Measurements from ENCODE around the gene MYDGF.

MYDGF gene

GRCh38 chr19:4641132-4641531, 29.0 kb downstream of the MYDGF start:
- no peak for DNase-seq (ENCODE audit: low read depth in 2 of 2)

- no peak for DNase-seq (ENCODE audit: low read depth in 2 of 2)
These were observed 29.7 kb downstream of the MYDGF start for GRCh38 chr19:4640247-4641000.

GRCh38 chr19:4639531-4640246, 30.5 kb downstream of the MYDGF start:
- DNase-seq (ENCODE audit: low read depth in 2 of 2), result no peak

- peak; percentile 98 to 99 for DNase-seq (ENCODE audit: low read depth in 2 of 2)
These were observed 31.2 kb downstream of the MYDGF start, which contains the start of gene TNFAIP8L1 for GRCh38 chr19:4638828-4639530. TSS of gene TNFAIP8L1 (plus strand) at chr19:4639516. CDS start at chr19:4651870, 12,354 bp downstream.

- DNase-seq (ENCODE audit: low read depth in 2 of 2), result no peak
These were observed 31.8 kb downstream of the MYDGF start for GRCh38 chr19:4638317-4638716.

- DNase-seq (ENCODE audit: low read depth in 2 of 2), result no peak
These were observed 33.4 kb downstream of the MYDGF start for GRCh38 chr19:4636761-4637160.

- peak; percentile 39 to 71 for DNase-seq (ENCODE audit: low read depth in 2 of 2)
These were observed 33.9 kb downstream of the MYDGF start for GRCh38 chr19:4636151-4636717.

GRCh38 chr19:4635754-4636116, 34.4 kb downstream of the MYDGF start:
- no peak for DNase-seq (ENCODE audit: low read depth in 2 of 2)

- peak; percentile 33 to 38 for DNase-seq (ENCODE audit: low read depth in 2 of 2)
These were observed 36.8 kb downstream of the MYDGF start for GRCh38 chr19:4633140-4633967.

- DNase-seq (ENCODE audit: low read depth in 2 of 2), result no peak
These were observed 45.3 kb downstream of the MYDGF start for GRCh38 chr19:4624733-4625362.

- no peak for DNase-seq (ENCODE audit: low read depth in 2 of 2)
These were observed 45.8 kb downstream of the MYDGF start for GRCh38 chr19:4624301-4624700.

GRCh38 chr19:4622695-4623421, 47.3 kb downstream of the MYDGF start:
- DNase-seq (ENCODE audit: low read depth in 2 of 2), result no peak

GRCh38 chr19:4620675-4621074, 49.5 kb downstream of the MYDGF start:
- no peak for DNase-seq (ENCODE audit: low read depth in 2 of 2)

GRCh38 chr19:4619668-4620294, 50.4 kb downstream of the MYDGF start:
- DNase-seq (ENCODE audit: low read depth in 2 of 2), result no peak

- DNase-seq (ENCODE audit: low read depth in 2 of 2), result no peak
These were observed 52.1 kb downstream of the MYDGF start for GRCh38 chr19:4618019-4618418.

- no peak for DNase-seq (ENCODE audit: low read depth in 2 of 2)
These were observed 56.8 kb downstream of the MYDGF start for GRCh38 chr19:4613254-4613751.

- no peak for DNase-seq (ENCODE audit: low read depth in 2 of 2)
These were observed 60.1 kb downstream of the MYDGF start for GRCh38 chr19:4609878-4610511.

Measured in stimulated activated CD4-positive, alpha-beta T cell treated with anti-CD3 and anti-CD28 coated beads, Interleukin-15, amount 100 ng/mL, for 48 hours (primary cell).